Measurements from ENCODE around the gene MSANTD2. TPM values are rescaled to one million over a fixed set of nuclear protein-coding genes. Genes with fewer than 3 reads are reported as not detected.
A peak's percentile ranks its signal among the peaks of the same experiment; 100 is the strongest.

Gene MSANTD2
- total and polyA plus RNA-seq, 12 donors = 2.4 to 15.9 (median 3.4) TPM

DNA sequence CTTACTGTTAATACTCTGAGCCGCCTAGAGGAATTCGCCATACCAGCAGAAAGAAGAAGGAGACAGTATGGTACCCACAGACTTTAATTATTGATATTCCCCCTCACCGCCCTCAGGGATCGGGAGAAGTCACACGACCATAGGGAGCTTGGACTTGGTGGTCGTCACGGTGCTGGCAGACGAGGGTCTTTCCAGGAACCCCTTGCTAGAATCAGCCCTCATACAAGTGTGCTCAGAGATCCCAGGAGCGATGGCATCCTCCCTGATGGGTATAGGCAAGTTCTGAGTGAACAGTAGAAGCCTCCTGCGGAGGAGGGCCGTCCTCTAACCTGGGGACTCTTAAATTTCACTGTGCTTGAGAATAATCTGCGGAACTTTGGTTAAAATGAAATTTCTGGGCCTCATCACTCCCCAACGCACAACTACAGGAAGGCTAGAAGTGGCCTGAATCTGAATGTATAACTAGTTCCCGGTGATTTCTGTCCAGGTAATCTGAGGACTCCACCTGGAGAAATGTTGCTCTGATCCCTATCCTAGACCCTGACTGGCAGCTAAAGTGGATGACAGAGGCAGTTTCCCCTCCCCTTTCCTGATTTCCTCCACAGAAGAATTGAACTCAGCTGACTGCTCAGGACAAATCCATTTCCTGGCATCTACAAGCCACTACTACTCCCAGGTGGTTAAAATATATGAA is 52.7 kb downstream of the MSANTD2 start:
- peaks cover 0 to 86% (median 76%) of the 10 kb centered on the region in 7 donors for H3K27me3 ChIP-seq
- 42 to 60% methylated on average over 14 of the region's 14 CpGs for WGBS, 2 donors
- H3K9me3 ChIP-seq = no peaks in the 10 kb centered on the region
- H3K27ac ChIP-seq = peak overlapping the region in 9 of 10 donors; percentile 31 to 73 (median 52)
- ATAC-seq = peak in 2 of 8 donors; percentile 14 to 22
- H3K4me3 ChIP-seq = peak overlapping the region in 3 of 10 donors; percentile 53 to 66 (median 53)
- TF ChIP-seq, protein P1, sequence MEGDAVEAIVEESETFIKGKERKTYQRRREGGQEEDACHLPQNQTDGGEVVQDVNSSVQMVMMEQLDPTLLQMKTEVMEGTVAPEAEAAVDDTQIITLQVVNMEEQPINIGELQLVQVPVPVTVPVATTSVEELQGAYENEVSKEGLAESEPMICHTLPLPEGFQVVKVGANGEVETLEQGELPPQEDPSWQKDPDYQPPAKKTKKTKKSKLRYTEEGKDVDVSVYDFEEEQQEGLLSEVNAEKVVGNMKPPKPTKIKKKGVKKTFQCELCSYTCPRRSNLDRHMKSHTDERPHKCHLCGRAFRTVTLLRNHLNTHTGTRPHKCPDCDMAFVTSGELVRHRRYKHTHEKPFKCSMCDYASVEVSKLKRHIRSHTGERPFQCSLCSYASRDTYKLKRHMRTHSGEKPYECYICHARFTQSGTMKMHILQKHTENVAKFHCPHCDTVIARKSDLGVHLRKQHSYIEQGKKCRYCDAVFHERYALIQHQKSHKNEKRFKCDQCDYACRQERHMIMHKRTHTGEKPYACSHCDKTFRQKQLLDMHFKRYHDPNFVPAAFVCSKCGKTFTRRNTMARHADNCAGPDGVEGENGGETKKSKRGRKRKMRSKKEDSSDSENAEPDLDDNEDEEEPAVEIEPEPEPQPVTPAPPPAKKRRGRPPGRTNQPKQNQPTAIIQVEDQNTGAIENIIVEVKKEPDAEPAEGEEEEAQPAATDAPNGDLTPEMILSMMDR (IDR thresholded peaks at IDR 0.05) = no peak
- H3K4me1 ChIP-seq = peaks cover 3 to 74% (median 59%) of the 10 kb centered on the region in 9 donors
- H3K36me3 ChIP-seq = peaks cover 0 to 14% (median 4%) of the 10 kb centered on the region in 9 donors
- intact Hi-C loops (cut with DNase I) = loop anchor here in 1 of 10 donors (10.0 kb wide), 1 partner anchor 83 kb away; no protein-coding TSS in a partner anchor
- no peak for DNase-seq

GRCh38 chr11:124746621-124747243 is 53.5 kb downstream of the MSANTD2 start:
- Histone ChIP-seq H3K27ac (peak overlapping the region in 8 of 10 donors; percentile 29 to 73 (median 70)), H3K36me3 (peaks cover 0 to 6% (median 0%) of the 10 kb centered on the region in 9 donors), H3K4me3 (peak overlapping the region; percentile 41 to 66 (median 53)), H3K9me3 (no peaks in the 10 kb centered on the region), H3K4me1 (peaks cover 3 to 66% (median 51%) of the 10 kb centered on the region in 9 donors), H3K27me3 (peaks cover 0 to 81% (median 71%) of the 10 kb centered on the region in 7 donors)
- DNase-seq = peak; percentile 75 to 82
- 12 to 15% methylated on average over 37 of the region's 37 CpGs for WGBS, 2 donors
- intact Hi-C loops (cut with DNase I) = loop anchor here in 1 of 10 donors (10.0 kb wide), 1 partner anchor 82 kb away; no protein-coding TSS in a partner anchor
- peak; percentile 76 to 92 (median 85) for ATAC-seq
- TF ChIP-seq, protein P1 (IDR thresholded peaks at IDR 0.05) = peak in 8 of 9 donors; percentile 19 to 63 (median 42)

- peaks cover 3 to 65% (median 50%) of the 10 kb centered on the region in 9 donors for H3K4me1 ChIP-seq
- 8 to 31% methylated on average over 38 to 41 of the region's 41 CpGs for WGBS, 2 donors
- DNase-seq (no peak), ATAC-seq (peak in 2 of 8 donors; percentile 1 to 3)
- peaks cover 0 to 4% (median 0%) of the 10 kb centered on the region in 9 donors for H3K36me3 ChIP-seq
- TF ChIP-seq, protein P1 (IDR thresholded peaks at IDR 0.05) = no peak
- H3K27me3 ChIP-seq = peaks cover 0 to 79% (median 74%) of the 10 kb centered on the region in 7 donors
- peak overlapping the region in 7 of 10 donors; percentile 46 to 73 (median 70) for H3K27ac ChIP-seq
- intact Hi-C loops (cut with DNase I) = loop anchor here in 1 of 10 donors (10.0 kb wide), 1 partner anchor 81 kb away; no protein-coding TSS in a partner anchor
- no peaks in the 10 kb centered on the region for H3K9me3 ChIP-seq
- peak overlapping the region; percentile 41 to 66 (median 53) for H3K4me3 ChIP-seq
Observed at GRCh38 chr11:124745835-124746620, 54.2 kb downstream of the MSANTD2 start.
